Vagina (tissue), 2 donors: ENCODE data around the gene GABBR2. TPM values are rescaled to one million over a fixed set of nuclear protein-coding genes. Genes with fewer than 3 reads are reported as not detected.

Source experiments
- DNase-seq, 2 donors: peaks; one replicate each; pipeline ENCODE4 v3.0.0-alpha.2; 2017; ENCODE audit errors: extremely low spot score in 2 of 2
- H3K27ac ChIP-seq: fragments of 200-600 bp; sonication (generic); one replicate; pipeline ENCODE4 v1.5.1; 2019
- H3K27me3 ChIP-seq: fragments of 200-600 bp; sonication (generic); one replicate; pipeline ENCODE4 v1.5.1; 2019
- H3K36me3 ChIP-seq, 2 donors: fragments of 200-600 bp; sonication (generic); one replicate each; pipeline ENCODE4 v1.5.1; 2017 to 2019
- H3K4me1 ChIP-seq: fragments of 200-600 bp; sonication (generic); one replicate; pipeline ENCODE4 v1.5.1; 2019
- H3K4me3 ChIP-seq, 2 donors: fragments of 200-600 bp; sonication (generic); 1 replicate in 1 of 2; 2 replicates in 1 of 2; pipeline ENCODE4 v1.5.1; 2016 to 2019
- H3K9me3 ChIP-seq: fragments of 200-600 bp; sonication (generic); one replicate; pipeline ENCODE4 v1.5.1; 2019
- CTCF ChIP-seq, 3 experiments: fragments of 450-650 bp in 2 of 3; fragments of 200-600 bp in 1 of 3; sonication (generic) in 1 of 3; IDR thresholded peaks; one replicate each; pipeline ENCODE4 v1.5.1; 2017 to 2019; ENCODE audit warnings: antibody characterized with exemption in 3 of 3, mild to moderate bottlenecking in 2 of 3, moderate library complexity in 2 of 3
- POLR2A ChIP-seq, 2 donors: fragments of 450-650 bp; IDR thresholded peaks; one replicate each; pipeline ENCODE4 v1.6.1; 2017; ENCODE audit warnings: antibody characterized with exemption in 2 of 2, mild to moderate bottlenecking in 2 of 2, moderate library complexity in 2 of 2
- POLR2AphosphoS5 ChIP-seq, 2 donors: sonication (generic); formaldehyde crosslinking; IDR thresholded peaks; one replicate each; pipeline ENCODE4 v1.9.0; 2017; ENCODE audit warnings: antibody characterized with exemption in 2 of 2, mild to moderate bottlenecking in 2 of 2, low read depth in 1 of 2; ENCODE audit not compliant: insufficient read depth in 1 of 2
- intact Hi-C: fragments of 100-400 bp; cut with DNase I; formaldehyde crosslinking; loops from one replicate; pipeline ENCODE4 v1.15.1; 2023
- total RNA-seq: library from RNA; depleted of rRNA; stranded (reverse); fragments of >200 nt; gene quantifications from one replicate; pipeline ENCODE4 v1.2.3, GENCODE V29; 2016

GABBR2 gene
- total RNA-seq, 1 donor from 2014 or later: not detected

DNA sequence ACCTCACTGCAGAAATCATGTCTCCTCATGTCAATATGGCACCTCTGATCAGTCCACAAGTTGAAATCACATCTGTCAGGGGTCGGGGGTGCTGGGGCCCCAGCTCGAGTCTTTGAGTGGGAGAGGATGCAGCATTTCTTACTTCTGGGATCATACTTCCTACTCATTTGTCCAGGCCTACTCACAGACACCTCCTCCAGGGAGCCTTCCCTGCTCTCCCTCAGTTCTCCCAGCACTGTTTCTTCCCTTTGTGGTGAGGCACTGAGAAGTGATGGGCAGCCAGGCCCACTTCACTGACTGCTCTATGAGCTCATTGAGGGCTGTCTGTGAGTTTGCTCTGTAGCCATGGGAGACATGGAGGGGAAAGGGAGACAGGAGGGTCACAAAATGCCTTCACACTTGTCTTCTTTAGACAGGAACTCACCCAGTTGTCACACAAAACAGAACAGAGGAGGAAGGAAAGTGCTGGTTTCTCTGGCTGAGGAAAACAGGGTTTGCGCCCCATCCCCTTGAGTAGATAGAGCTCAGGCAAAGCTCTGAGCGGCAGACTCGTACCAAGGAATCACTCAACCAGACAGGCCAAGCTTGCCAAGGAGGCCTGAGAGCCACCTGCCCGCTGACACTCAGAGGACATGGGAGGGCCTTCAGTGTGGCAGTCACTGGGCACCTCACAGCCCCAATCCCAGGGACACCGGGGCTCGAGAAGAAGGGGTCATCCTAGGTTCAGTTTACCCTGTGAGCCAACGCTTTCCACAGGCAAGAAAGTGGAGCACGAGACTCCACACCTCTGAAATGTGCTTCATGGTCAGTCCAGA lies 152.9 kb downstream of the GABBR2 start:
- peak in 1 of 2 donors; percentile 55 for DNase-seq
- Histone ChIP-seq H3K4me1 (no peaks in the 10 kb centered on the region), H3K27ac (no peak overlapping the region), H3K4me3 (no peak overlapping the region), H3K9me3 (no peaks in the 10 kb centered on the region), H3K36me3 (no peaks in the 10 kb centered on the region), H3K27me3 (no peaks in the 10 kb centered on the region)
- intact Hi-C loops: no loop called here
- no peak for TF ChIP-seq POLR2AphosphoS5 (IDR thresholded peaks at IDR 0.05; ENCODE audit: insufficient read depth in 1 of 2, low read depth in 1 of 2)

DNA sequence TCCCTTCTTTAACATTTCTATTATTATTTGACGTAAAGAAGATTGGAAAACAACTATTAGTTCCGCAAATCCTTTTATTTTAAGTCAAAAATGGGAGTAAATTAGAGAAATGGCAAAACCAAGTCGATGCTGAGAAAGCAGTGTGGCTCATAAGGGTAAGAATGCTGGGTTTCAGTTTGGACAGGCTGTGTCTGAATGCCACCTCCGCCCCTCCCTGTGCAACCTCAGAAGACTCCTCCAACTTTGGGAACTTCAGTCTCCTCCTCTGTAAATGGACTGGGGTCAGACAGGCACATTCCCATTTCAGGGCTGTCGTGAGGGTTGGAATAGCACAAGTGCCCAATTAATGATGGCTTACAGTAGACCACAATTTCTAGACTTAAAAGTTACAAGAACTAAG lies 154.0 kb downstream of the GABBR2 start:
- DNase-seq: peak in 1 of 2 donors; percentile 40
- no peak overlapping the region for H3K27ac ChIP-seq

DNA sequence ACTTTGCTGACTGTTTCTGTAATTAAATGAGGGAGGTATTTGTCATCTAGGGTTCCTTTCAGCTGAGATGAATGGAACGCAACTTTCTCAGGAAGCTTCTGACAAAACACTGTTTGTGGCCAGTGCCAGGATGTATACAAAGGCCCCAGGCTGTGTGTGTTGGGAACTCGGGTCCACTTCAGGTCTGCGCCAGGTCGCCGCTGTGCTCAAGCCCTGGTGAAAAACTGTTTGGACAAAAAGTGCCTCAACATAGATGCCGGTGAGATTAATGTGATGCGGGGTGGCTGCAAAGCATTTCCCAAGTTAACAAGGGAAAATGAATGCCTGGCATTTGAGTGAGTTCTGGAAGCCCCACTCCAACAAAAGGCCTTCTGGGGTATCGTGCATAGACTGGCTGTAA lies 156.4 kb downstream of the GABBR2 start:
- Histone ChIP-seq H3K4me1 (no peaks in the 10 kb centered on the region), H3K4me3 (no peak overlapping the region), H3K27ac (no peak overlapping the region), H3K27me3 (no peaks in the 10 kb centered on the region), H3K9me3 (no peaks in the 10 kb centered on the region), H3K36me3 (no peaks in the 10 kb centered on the region)
- TF ChIP-seq CTCF (IDR thresholded peaks at IDR 0.05) (no peak), POLR2AphosphoS5 (IDR thresholded peaks at IDR 0.05; ENCODE audit: insufficient read depth in 1 of 2, low read depth in 1 of 2) (no peak), POLR2A (IDR thresholded peaks at IDR 0.05) (no peak)
- DNase-seq: peak; percentile 62 to 64
- intact Hi-C loops: no loop called here

More for the DNA sequence above, 154.0 kb downstream of the GABBR2 start:
- Histone ChIP-seq H3K9me3 (no peaks in the 10 kb centered on the region), H3K4me3 (no peak overlapping the region), H3K27me3 (no peaks in the 10 kb centered on the region), H3K4me1 (no peaks in the 10 kb centered on the region), H3K36me3 (no peaks in the 10 kb centered on the region)
- intact Hi-C loops: no loop called here
- TF ChIP-seq POLR2A (IDR thresholded peaks at IDR 0.05): no peak
- no peak for TF ChIP-seq CTCF (IDR thresholded peaks at IDR 0.05)
- no peak for TF ChIP-seq POLR2AphosphoS5 (IDR thresholded peaks at IDR 0.05; ENCODE audit: insufficient read depth in 1 of 2, low read depth in 1 of 2)

DNA sequence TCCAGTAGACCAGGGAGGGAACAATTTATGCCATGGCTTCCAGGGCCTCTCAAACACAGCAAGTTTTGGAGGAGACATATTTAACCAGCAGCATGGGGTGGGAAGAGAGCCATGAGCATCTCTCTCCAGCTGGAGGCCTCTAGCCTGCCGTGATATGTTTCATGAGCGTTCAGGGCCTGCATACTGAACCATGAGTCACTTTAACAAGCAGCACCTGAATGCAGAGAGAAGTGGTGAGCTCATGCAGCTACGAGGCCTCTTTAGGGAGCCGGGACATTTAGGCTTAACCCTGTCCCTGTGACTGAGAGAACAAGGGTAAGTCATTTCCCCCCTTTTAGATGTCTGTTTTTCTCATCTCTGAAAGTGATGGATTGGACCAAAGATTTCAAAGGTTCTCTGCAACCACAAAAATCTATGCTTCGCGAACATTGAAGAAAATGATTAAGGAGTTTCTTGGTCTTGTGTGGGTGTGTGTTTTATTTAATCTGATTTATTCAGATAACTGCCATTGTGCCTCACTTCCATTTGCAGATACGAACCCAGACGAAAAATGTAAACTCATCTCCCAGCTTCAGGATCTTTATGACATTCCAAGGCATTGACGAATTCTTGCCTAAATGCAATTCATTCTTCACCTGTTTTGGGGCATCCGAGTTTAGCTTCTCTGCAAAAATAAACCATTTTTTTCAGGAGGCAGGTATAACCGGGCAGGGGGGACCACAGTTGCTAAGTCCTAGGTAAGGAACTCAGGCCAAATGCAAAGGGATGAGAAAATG lies 157.0 kb downstream of the GABBR2 start:
- Histone ChIP-seq H3K36me3 (no peaks in the 10 kb centered on the region), H3K4me1 (no peaks in the 10 kb centered on the region), H3K27me3 (no peaks in the 10 kb centered on the region), H3K4me3 (no peak overlapping the region), H3K9me3 (no peaks in the 10 kb centered on the region), H3K27ac (no peak overlapping the region)
- no peak for TF ChIP-seq POLR2A (IDR thresholded peaks at IDR 0.05)
- TF ChIP-seq CTCF (IDR thresholded peaks at IDR 0.05): no peak
- no peak for TF ChIP-seq POLR2AphosphoS5 (IDR thresholded peaks at IDR 0.05; ENCODE audit: insufficient read depth in 1 of 2, low read depth in 1 of 2)
- DNase-seq: peak in 1 of 2 donors; percentile 13
- intact Hi-C loops: no loop called here

DNA sequence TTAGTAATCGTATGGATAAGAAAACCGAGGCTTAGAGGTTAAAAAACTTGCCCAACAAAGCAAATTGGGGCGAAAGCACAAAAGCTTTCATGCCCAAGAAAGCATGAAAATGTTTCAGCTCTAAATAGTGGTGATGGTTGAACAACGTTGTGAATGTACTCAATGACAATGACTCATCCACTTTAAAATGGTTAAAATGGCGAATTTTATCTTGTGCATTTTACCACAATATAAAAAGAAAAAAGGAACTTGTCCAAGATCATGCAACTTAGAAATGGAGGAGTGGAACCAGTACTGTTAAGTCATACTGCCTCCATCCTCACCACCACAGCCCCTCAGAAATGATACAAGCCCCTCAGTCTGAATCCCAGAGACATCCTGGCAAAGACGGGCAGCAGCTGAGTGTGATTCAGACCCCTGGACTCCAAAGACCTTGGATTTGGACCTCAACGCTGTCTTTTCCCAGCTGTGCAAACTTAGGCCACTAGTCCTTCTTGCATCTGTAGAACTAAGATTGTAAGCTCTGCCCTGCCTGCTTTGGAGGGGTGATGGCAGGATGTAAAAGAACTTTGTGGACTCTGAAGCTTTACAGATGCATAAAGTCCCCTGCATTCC lies 158.4 kb downstream of the GABBR2 start:
- no peak overlapping the region for H3K4me3 ChIP-seq
- DNase-seq: peak in 1 of 2 donors; percentile 43
- H3K27ac ChIP-seq: no peak overlapping the region
- no peaks in the 10 kb centered on the region for H3K27me3 ChIP-seq
- intact Hi-C loops: no loop called here
- no peaks in the 10 kb centered on the region for H3K4me1 ChIP-seq
- H3K36me3 ChIP-seq: no peaks in the 10 kb centered on the region
- no peak for TF ChIP-seq CTCF (IDR thresholded peaks at IDR 0.05)
- TF ChIP-seq POLR2A (IDR thresholded peaks at IDR 0.05): no peak
- TF ChIP-seq POLR2AphosphoS5 (IDR thresholded peaks at IDR 0.05; ENCODE audit: insufficient read depth in 1 of 2, low read depth in 1 of 2): no peak
- H3K9me3 ChIP-seq: no peaks in the 10 kb centered on the region
